H1 (cell line): ENCODE measurements around the gene KCNH8. TPM values are rescaled to one million over a fixed set of nuclear protein-coding genes. Genes with fewer than 3 reads are reported as not detected.

Experiments
- CTCF ChIA-PET: fragments of 300-600 bp; sonication (Branson Sonifier 250); formaldehyde crosslinking; loops from one replicate; lab custom pipeline; 2021; ENCODE audit not compliant: partially characterized antibody; lab: Charles Lee
- POLR2A ChIA-PET: fragments of 300-600 bp; sonication (Branson Sonifier 250); formaldehyde crosslinking; loops from one replicate; lab custom pipeline; 2021; ENCODE audit warnings: inconsistent platforms; ENCODE audit not compliant: partially characterized antibody; lab: Charles Lee
- DNase-seq, 2 experiments: peaks; one replicate each; pipeline versions ENCODE4 v3.0.0 to v3.0.0-alpha.2; 2010 to 2022; ENCODE audit warnings: low spot score in 2 of 2, low read depth in 1 of 2, mixed read lengths in 1 of 2
- FAIRE-seq: peaks from 2 replicates; lab custom pipeline; 2011; peaks lifted over from hg19 to GRCh38; lab: Jason Lieb, UNC
- H2AFZ ChIP-seq: 2 replicates; pipeline ENCODE4 v1.8.1; 2012; ENCODE audit warnings: low read length, inconsistent platforms
- H2AK5ac ChIP-seq: 2 replicates; pipeline ENCODE4 v1.6.1; 2013; ENCODE audit warnings: low read depth, low read length
- H2BK120ac ChIP-seq: replicated peaks from 2 replicates; pipeline ENCODE3; 2013; ENCODE audit warnings: low read depth, low read length, inconsistent platforms
- H2BK12ac ChIP-seq: 2 replicates; pipeline ENCODE4 v1.6.1; 2013; ENCODE audit warnings: low read depth, low read length
- H2BK15ac ChIP-seq: 2 replicates; pipeline ENCODE4 v1.6.1; 2013; ENCODE audit warnings: low read length
- H2BK20ac ChIP-seq: 2 replicates; pipeline ENCODE4 v1.6.1; 2013; ENCODE audit warnings: low read length
- H2BK5ac ChIP-seq: 2 replicates; pipeline ENCODE4 v1.6.1; 2013; ENCODE audit warnings: low read depth, low read length
- H3K14ac ChIP-seq: 2 replicates; pipeline ENCODE4 v1.6.1; 2013; ENCODE audit warnings: inconsistent platforms; ENCODE audit not compliant: insufficient read length
- H3K18ac ChIP-seq: 2 replicates; pipeline ENCODE4 v1.6.1; 2013; ENCODE audit warnings: low read length; ENCODE audit errors: extremely low read depth
- H3K23ac ChIP-seq: 2 replicates; pipeline ENCODE4 v1.6.1; 2013; ENCODE audit warnings: inconsistent platforms; ENCODE audit not compliant: insufficient read length
- H3K23me2 ChIP-seq: 2 replicates; pipeline ENCODE4 v1.6.1; 2013; ENCODE audit warnings: low read depth, low read length
- H3K27ac ChIP-seq: 2 replicates; pipeline ENCODE4 v1.6.1; 2011; ENCODE audit warnings: low read depth, low read length, inconsistent platforms
- H3K27me3 ChIP-seq, 4 experiments: replicated peaks in 1 of 4; 1 replicate in 1 of 4; 2 replicates in 3 of 4; pipeline versions ENCODE4 v1.6.1 to v1.8.1; 2011 to 2013; ENCODE audit warnings: low read length in 3 of 4, mild to moderate bottlenecking in 3 of 4, inconsistent platforms in 2 of 4, mixed read lengths in 2 of 4, moderate library complexity in 1 of 4; ENCODE audit not compliant: control insufficient read depth in 3 of 4, insufficient read depth in 3 of 4; ENCODE audit errors: extremely low read depth in 1 of 4
- H3K36me3 ChIP-seq, 4 experiments: 2 replicates each; pipeline versions ENCODE4 v1.6.1 to v1.8.1; 2011 to 2013; ENCODE audit warnings: mild to moderate bottlenecking in 4 of 4, low read length in 3 of 4, moderate library complexity in 2 of 4, control low read depth in 1 of 4, inconsistent platforms in 1 of 4; ENCODE audit not compliant: insufficient read depth in 4 of 4, control insufficient read depth in 2 of 4
- H3K4ac ChIP-seq: replicated peaks from 2 replicates; pipeline ENCODE3; 2013; ENCODE audit warnings: low read length, low read depth, mixed read lengths, inconsistent platforms; ENCODE audit not compliant: insufficient read length
- H3K4me1 ChIP-seq, 4 experiments: replicated peaks in 1 of 4; 1 replicate in 1 of 4; 2 replicates in 3 of 4; pipeline versions ENCODE4 v1.6.1 to v1.8.1; 2011 to 2013; ENCODE audit warnings: low read length in 3 of 4, inconsistent platforms in 2 of 4, mixed read lengths in 1 of 4; ENCODE audit not compliant: insufficient read depth in 4 of 4, control insufficient read depth in 3 of 4
- H3K4me2 ChIP-seq, 2 experiments: 2 replicates each; pipeline versions ENCODE4 v1.6.1 to v1.8.1; 2011 to 2013; ENCODE audit warnings: low read depth in 2 of 2, low read length in 2 of 2, control low read depth in 1 of 2, inconsistent platforms in 1 of 2, mild to moderate bottlenecking in 1 of 2; ENCODE audit not compliant: insufficient read depth in 1 of 2
- H3K4me3 ChIP-seq, 4 experiments: fragments of 200-600, 300-600 bp in 1 of 4; sonication (generic), shearing (Covaris generic), sonication (Bioruptor Twin) in 1 of 4; 2 replicates each; pipeline versions ENCODE4 v1.5.1 to v1.8.1; 2011 to 2016; ENCODE audit warnings: low read length in 4 of 4, low read depth in 3 of 4, control low read depth in 2 of 4, inconsistent platforms in 2 of 4, mild to moderate bottlenecking in 2 of 4, mixed read lengths in 1 of 4, moderate library complexity in 1 of 4; ENCODE audit not compliant: insufficient read depth in 2 of 4; ENCODE audit errors: extremely low read depth in 1 of 4
- H3K56ac ChIP-seq: replicated peaks from 2 replicates; pipeline ENCODE3; 2013; ENCODE audit warnings: low read depth, mild to moderate bottlenecking, mixed read lengths, low read length, inconsistent platforms; ENCODE audit not compliant: insufficient read length
- H3K79me1 ChIP-seq: 2 replicates; pipeline ENCODE4 v1.6.1; 2013; ENCODE audit warnings: low read depth, low read length, control low read depth
- H3K79me2 ChIP-seq, 2 experiments: 2 replicates each; pipeline versions ENCODE4 v1.6.1 to v1.8.1; 2012 to 2013; ENCODE audit warnings: low read length in 2 of 2, mild to moderate bottlenecking in 2 of 2, inconsistent platforms in 1 of 2; ENCODE audit not compliant: insufficient read depth in 2 of 2, control insufficient read depth in 1 of 2
- H3K9ac ChIP-seq, 4 experiments: replicated peaks in 1 of 4; 1 replicate in 1 of 4; 2 replicates in 3 of 4; pipeline versions ENCODE4 v1.6.1 to v1.8.1; 2011 to 2013; ENCODE audit warnings: low read depth in 3 of 4, low read length in 3 of 4, control low read depth in 2 of 4, mild to moderate bottlenecking in 2 of 4, moderate library complexity in 2 of 4, inconsistent platforms in 1 of 4; ENCODE audit errors: extremely low read depth in 1 of 4
- H3K9me3 ChIP-seq, 2 experiments: 2 replicates each; pipeline versions ENCODE4 v1.6.1 to v1.8.1; 2012 to 2013; ENCODE audit warnings: mild to moderate bottlenecking in 2 of 2, moderate library complexity in 2 of 2, control low read depth in 1 of 2, inconsistent platforms in 1 of 2, low read depth in 1 of 2, low read length in 1 of 2, mixed read lengths in 1 of 2; ENCODE audit not compliant: insufficient read depth in 2 of 2
- H4K20me1 ChIP-seq, 2 experiments: replicated peaks in 1 of 2; 2 replicates each; pipeline versions ENCODE3 to v1.8.1; 2011 to 2013; ENCODE audit warnings: inconsistent platforms in 2 of 2, low read length in 2 of 2, mild to moderate bottlenecking in 1 of 2; ENCODE audit not compliant: insufficient read depth in 2 of 2, control insufficient read depth in 1 of 2
- H4K5ac ChIP-seq: 2 replicates; pipeline ENCODE4 v1.6.1; 2013; ENCODE audit warnings: low read length, low read depth, mixed read lengths, inconsistent platforms; ENCODE audit not compliant: insufficient read length
- H4K8ac ChIP-seq: 2 replicates; pipeline ENCODE4 v1.8.0; 2013; ENCODE audit warnings: mild to moderate bottlenecking, moderate library complexity, low read length, inconsistent platforms; ENCODE audit not compliant: insufficient read depth; ENCODE audit errors: extremely low read depth
- H4K91ac ChIP-seq: replicated peaks from 2 replicates; pipeline ENCODE3; 2013; ENCODE audit warnings: low read length, mixed read lengths, inconsistent platforms; ENCODE audit not compliant: insufficient read length
- JUND ChIP-seq: IDR thresholded peaks from 2 replicates; pipeline ENCODE4 v1.6.1; 2011; ENCODE audit warnings: mild to moderate bottlenecking, improper control_type of control experiment, low read length
- POU5F1 ChIP-seq: IDR thresholded peaks from 2 replicates; pipeline ENCODE4 v1.6.1; 2011; ENCODE audit warnings: low read depth, mild to moderate bottlenecking, low read length, moderate library complexity
- WGBS, 2 experiments: shearing (Covaris generic) in 1 of 2; methylation state at CpG; one replicate each; pipeline versions ENCODE4 v1.1.6 to v1.1.7; 2013 to 2015; ENCODE audit warnings: low lambda C conversion rate in 2 of 2, mixed read lengths in 2 of 2, inconsistent platforms in 1 of 2, low coverage in 1 of 2, missing lambda C conversion rate in 1 of 2; ENCODE audit not compliant: insufficient replicate concordance in 2 of 2, insufficient coverage in 1 of 2, insufficient read length in 1 of 2; ENCODE audit errors: extremely low coverage in 1 of 2, missing lambda C conversion rate in 1 of 2; 5-methylcytosine and 5-hydroxymethylcytosine counted together
- polyA plus RNA-seq, 7 experiments: library from polyadenylated mRNA; depleted of rRNA in 3 of 7; stranded (reverse) in 5 of 7; unstranded in 2 of 7; fragments of >200 nt in 5 of 7; fragments of 200-250 nt in 2 of 7; gene quantifications; 1 replicate in 5 of 7; 2 replicates in 1 of 7; 4 replicates in 1 of 7; pipeline versions ENCODE4 v1.2.1 to v1.2.3, GENCODE V29; 2011 to 2013; ENCODE audit warnings: missing spikeins in 2 of 7, mixed read lengths in 2 of 7
- total RNA-seq: library from RNA; stranded (reverse); fragmentation: NEBNext Ultra II Directional; extraction: Animal tissue kit (Norgen Biotek cat#: 25700); gene quantifications from 2 replicates; pipeline ENCODE4 v1.2.1, GENCODE V29; 2021

The KCNH8 gene
- total and polyA plus RNA-seq, 2 of the 8 experiments (the other 6 are each of a cell fraction or from before 2014, with no cell fraction given): 2.2 to 2.4 TPM

DNA sequence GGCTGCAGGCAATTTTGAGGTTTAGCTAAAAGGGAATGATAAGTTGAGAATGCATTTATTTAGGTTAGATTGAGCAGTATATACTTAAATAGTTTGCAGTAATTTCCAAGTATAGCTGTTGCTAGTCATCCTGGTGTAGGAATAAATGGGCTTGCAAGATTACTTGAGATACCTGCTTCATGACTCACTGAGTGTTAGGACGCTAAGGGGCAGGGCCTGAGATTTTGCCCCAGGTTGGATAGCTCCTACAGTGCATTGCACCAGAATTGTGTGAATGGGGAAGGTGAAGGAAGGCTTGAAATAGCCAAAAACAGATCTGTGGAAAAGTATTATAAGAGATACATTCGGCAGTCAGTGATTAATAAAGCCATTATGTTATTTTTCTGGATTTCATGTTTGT lies 72.8 kb downstream of the KCNH8 start:
- Histone ChIP-seq H2AK5ac (no peak overlapping the region), H3K9me3 (no peaks in the 10 kb centered on the region), H3K4me3 (no peak overlapping the region), H3K27me3 (no peaks in the 10 kb centered on the region), H4K20me1 (no peaks in the 10 kb centered on the region), H4K5ac (no peak overlapping the region), H2AFZ (no peak overlapping the region), H4K91ac (no peak overlapping the region), H3K79me1 (no peaks in the 10 kb centered on the region)
- FAIRE-seq: no peak
- TF ChIP-seq POU5F1 (no peak), JUND (peak; percentile 49; the same call in 1 of the 2 replicates)
- TF ChIP-seq, all 59 proteins: peak for 1
- peak in 1 of 2 experiments; percentile 19 for DNase-seq
- no peak overlapping the region for H3K4me2 ChIP-seq
- no peak overlapping the region for H4K8ac ChIP-seq
- WGBS, 2 experiments: 56% methylated on average over 2 of the region's 2 CpGs; no CpG with 5 or more reads in 1 of the 2 experiments
- no peak overlapping the region for H3K56ac ChIP-seq
- no peak overlapping the region for H3K23ac ChIP-seq
- no peak overlapping the region for H3K4ac ChIP-seq
- no peaks in the 10 kb centered on the region; a peak in 1 of 4 replicates for H3K79me2 ChIP-seq
- H3K4me1 ChIP-seq: no peaks in the 10 kb centered on the region
- no peak overlapping the region for H3K14ac ChIP-seq
- H3K23me2 ChIP-seq: no peaks in the 10 kb centered on the region
- H3K18ac ChIP-seq: no peak overlapping the region
- H3K9ac ChIP-seq: no peak overlapping the region
- ChIA-PET POLR2A (no interaction called here), CTCF (interaction anchor here (1.1 kb wide), 1 partner anchor 39 kb away, joined by 5 read pairs; no protein-coding TSS in a partner anchor)
- no peak overlapping the region for H2BK5ac ChIP-seq
- H2BK15ac ChIP-seq: no peak overlapping the region
- H2BK20ac ChIP-seq: no peak overlapping the region
- H3K36me3 ChIP-seq: no peaks in the 10 kb centered on the region
- no peak overlapping the region for H3K27ac ChIP-seq
- H2BK120ac ChIP-seq: no peak overlapping the region
- no peak overlapping the region for H2BK12ac ChIP-seq
